Measurements from ENCODE around the gene CLSTN2.
"Not testable (repeated sequence)": the region's sequence is repeated elsewhere in the genome, so short reads cannot be mapped to it uniquely, and the experiment has no call there.

CLSTN2 gene

GRCh38 chr3:140394488-140395133 is 459.6 kb downstream of the CLSTN2 start:
- no peak for DNase-seq

DNA sequence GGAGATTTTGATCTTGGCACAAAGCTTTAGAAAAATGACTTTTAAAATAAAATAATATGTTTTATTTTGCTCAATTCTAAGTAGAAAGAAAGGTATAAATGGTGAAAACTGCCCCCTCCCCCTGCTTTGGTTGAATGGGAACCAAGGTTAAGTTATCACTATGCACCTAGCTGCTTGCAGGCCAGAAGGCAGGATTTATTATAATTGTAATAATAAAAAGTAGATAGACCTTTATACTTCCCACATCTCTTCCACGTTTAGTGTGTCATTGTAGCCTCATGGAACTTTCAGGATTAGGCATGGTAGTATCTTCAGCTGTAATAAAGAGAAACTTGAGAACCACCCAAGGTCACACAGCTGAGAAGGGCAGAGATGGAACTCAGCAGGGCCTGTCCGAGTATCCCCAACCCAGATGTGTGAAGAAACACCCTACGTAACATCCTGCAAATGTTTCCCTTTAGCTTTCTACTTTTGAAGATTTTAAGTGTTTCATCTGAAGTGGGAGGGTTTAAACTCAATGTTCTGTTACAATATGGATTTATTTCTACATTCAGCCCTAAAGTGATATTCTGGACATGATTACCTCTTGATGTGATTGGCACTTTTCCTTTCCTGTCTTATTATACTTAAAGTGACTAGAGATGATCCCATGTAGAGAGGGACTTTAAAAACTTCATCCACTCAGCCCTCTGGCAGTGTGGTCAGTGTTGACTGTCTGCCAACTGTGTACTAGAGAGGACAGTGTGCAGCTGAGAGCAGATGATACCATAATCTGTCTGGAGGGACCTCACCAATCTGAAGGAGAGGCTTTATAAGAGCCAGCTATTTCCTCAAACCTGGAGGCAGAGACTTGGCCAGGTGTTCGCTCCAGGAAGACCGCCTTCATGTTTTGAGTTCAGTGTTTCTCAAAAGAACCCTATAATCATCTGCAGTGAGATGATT is 460.4 kb downstream of the CLSTN2 start:
- no peak for DNase-seq

GRCh38 chr3:140396110-140396509 is 461.1 kb downstream of the CLSTN2 start:
- DNase-seq = no peak

DNA sequence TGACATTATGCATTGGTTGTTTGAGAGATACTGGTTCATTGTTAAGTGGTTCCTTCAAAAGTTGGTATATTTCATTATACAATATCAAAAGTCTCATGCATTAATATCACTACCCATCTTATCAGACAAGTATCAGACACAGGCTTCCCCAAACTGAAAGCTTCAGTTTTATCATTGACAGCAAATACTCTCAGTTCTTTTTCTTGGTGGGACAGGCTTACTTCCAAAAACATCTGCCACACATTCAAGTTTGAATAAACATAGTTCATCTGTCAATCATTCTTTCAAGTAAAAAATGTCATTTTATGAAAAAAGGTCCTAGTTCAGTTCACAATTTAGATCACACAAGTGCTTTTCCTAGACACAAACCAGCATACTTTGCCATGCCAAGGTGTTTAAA is 462.9 kb downstream of the CLSTN2 start:
- DNase-seq = no peak

DNA sequence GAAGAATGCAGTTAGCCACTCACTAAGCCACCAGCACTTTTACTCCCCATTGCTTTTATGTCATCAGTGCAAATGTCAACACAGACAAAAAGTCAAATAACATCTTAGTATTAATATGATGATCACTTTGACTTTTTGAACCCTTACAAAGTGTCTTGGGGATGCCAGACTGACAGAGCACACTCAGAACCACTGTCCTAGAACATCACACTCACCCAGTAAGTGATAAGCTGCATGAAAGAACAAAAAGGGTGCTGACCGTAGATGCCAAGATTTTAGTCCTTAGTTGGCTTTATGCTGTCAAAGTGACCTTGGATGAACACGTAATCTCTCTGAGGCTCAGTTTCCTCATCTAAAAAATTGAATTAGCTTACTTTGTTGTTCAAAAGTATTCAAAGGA is 463.4 kb downstream of the CLSTN2 start:
- no peak for DNase-seq

GRCh38 chr3:140399871-140400270 is 464.9 kb downstream of the CLSTN2 start:
- no peak for DNase-seq

- DNase-seq = no peak
Measured at GRCh38 chr3:140403079-140403478, 468.1 kb downstream of the CLSTN2 start.

DNA sequence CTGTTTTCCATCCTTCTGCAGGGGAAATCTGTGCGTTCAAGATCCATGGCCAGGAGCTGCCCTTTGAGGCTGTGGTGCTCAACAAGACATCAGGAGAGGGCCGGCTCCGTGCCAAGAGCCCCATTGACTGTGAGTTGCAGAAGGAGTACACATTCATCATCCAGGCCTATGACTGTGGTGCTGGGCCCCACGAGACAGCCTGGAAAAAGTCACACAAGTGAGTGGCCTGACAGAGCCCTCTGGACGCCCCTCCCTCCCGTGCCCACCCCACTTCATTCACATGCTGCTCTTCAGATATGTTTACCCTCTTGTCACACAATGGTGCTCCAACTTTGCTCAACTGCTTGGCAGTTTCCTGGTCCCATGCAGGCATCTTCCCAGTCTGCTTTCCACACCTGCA is 468.6 kb downstream of the CLSTN2 start:
- DNase-seq = no peak

DNA sequence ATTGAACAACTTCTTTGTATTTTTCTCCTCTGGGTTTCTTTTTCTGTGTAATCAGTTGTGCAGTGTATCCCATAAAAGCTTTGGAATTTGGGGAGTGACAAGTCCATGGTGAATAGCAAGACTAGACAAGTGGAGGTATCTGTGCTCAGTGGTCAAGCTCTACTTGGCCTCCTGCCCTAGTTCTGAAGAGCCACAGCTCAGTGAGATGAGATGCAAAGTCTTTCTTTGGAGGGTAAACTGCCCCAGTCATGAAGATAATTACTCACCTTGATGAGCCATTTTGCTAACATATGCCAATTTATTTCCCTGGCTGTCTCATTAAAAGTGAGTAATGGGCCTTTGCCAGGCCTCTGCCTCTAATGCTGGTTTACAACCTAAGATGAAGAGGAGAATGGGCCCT is 471.7 kb downstream of the CLSTN2 start:
- DNase-seq = no peak

DNA sequence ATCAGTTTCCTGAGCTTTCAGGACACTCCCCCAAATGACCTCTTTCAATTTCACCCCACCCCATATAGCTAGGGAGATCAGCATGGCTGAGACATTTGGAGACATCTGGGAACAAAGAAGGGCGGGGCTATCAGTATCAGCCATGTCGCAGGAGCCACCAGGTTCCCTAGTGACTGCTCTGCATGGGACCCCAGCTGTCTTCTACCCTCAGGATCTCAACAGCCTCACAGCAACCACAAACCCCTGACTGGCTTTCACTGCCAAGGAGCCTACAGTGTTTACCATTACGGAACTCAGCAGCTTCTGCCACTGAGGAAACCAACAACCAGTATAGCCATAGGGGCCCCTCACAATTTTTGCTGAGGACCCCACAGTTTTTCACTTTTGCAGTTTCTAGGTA is 473.3 kb downstream of the CLSTN2 start:
- no peak for DNase-seq

DNA sequence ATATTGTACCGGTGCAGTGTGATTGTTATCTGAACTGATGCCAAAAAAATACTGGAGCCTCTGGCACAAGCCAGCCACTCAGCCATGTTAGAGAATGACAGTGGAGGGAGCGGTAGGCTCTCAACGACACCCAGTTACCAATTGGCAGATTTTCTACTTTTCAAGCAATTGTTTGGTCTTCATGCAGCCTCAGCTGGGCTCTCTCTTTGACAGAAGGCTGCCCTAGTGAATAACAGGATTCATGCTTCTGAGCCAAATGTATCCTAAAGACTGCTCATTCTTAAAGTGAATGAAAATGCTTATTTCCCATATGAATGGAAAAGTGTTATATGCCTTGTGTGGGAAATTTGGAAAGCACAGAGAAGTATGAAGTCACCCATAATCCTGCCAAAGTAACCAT is 481.7 kb downstream of the CLSTN2 start:
- DNase-seq = no peak

GRCh38 chr3:140420621-140421357 is 485.8 kb downstream of the CLSTN2 start:
- DNase-seq = no peak

- DNase-seq = no peak
Measured at GRCh38 chr3:140421884-140422283, 486.9 kb downstream of the CLSTN2 start.

DNA sequence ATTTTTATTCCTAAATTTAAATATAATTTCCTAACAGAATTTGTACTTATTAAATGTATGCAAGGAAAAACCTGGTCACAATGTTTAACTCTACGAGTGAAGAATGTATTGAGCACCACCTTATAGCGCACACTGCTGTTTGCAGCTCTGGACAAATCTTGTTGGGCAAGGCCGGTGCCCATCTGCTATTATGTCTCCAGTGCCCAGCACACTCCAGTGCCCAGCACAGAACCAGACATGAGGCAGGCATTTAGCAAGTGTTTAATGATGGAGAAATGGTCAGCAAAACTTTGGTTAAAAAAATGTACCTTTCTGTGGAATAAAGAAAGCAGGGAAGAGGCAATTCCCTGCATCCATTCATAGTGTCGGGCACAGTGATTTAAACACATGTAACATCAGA is 488.2 kb downstream of the CLSTN2 start:
- DNase-seq = no peak

DNA sequence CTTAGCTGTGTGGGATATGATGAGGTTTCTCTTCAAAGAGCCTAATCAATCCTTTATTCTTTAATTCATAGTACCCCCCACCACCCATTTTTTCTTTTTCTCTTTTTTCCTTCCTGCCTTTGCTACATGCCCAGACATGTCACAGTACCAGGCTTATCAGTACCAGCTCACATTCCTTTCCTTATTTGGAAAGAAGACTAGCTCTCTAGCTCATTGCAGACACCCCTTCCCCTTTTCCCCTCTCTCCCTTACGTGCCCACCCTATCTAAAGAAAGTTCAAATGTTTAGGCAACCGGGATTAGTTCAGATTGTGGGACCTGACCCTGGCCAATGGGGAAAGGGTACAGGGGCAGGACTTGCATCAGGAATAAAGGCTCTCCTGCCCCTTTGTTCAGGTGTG is 488.6 kb downstream of the CLSTN2 start:
- not testable (repeated sequence) for DNase-seq

DNA sequence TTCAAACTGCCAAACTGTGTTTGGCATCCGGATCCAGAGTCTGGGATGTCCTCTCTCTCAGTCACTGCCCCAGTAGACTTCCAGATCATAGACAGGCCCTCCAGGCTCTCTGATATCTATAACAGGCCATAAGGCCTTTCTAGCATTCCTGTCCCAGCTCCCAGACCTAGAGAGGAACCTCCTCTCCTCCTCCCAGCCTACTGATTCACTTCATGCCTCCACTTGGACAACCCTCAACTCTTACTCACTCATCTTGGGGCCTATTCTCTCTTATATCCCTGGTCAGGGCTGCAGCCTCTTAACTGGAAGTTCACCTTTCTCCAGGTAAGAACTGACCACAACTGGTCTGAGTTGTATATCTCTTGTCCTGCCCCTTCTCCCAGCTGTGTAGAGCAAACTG is 489.2 kb downstream of the CLSTN2 start:
- DNase-seq = no peak

GRCh38 chr3:140424726-140425125 is 489.7 kb downstream of the CLSTN2 start:
- no peak for DNase-seq

DNA sequence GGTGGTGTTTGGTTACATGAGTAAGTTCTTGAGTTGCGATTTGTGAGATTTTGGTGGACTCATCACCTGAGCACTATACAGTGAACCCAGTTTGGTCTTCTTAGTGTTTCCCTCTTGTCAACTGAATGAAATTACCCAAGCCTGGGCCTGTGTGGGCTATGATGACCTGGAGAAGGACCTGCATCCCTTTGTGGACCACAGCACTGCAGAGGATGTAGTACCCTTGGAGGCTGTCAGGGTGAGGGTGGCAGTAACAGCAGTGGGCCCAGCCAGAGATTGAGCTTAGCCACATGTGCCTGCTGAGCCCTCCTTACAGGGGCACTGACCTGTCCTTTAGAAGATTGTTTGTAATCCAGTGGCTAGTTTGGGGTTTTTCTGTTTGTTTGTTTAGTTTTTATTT is 492.8 kb downstream of the CLSTN2 start:
- DNase-seq = no peak

GRCh38 chr3:140428380-140428779 is 493.4 kb downstream of the CLSTN2 start:
- no peak for DNase-seq

- DNase-seq = no peak
Measured at GRCh38 chr3:140429791-140430190, 494.8 kb downstream of the CLSTN2 start.

GRCh38 chr3:140430494-140430893 is 495.5 kb downstream of the CLSTN2 start:
- DNase-seq = no peak

- DNase-seq = no peak
Measured at GRCh38 chr3:140432229-140432669, 497.3 kb downstream of the CLSTN2 start.

- no peak for DNase-seq
Measured at GRCh38 chr3:140433431-140433830, 498.4 kb downstream of the CLSTN2 start.
